NCI-H1092 treated with DMSO at 0.1 percent for 48 hours (cell line): ENCODE results near the gene HILPDA.

Experiments used
- DNase-seq: peaks from one replicate; lab custom pipeline; 2025; lab: John Stamatoyannopoulos, UW

The HILPDA gene

GRCh38 chr7:128455543-128456254 is at the start of gene HILPDA:
TSS of gene HILPDA (plus strand) at chr7:128455878. CDS start at chr7:128457269, 1,391 bp downstream.
- DNase-seq = peak; percentile 92

- no peak for DNase-seq
Observed at GRCh38 chr7:128406314-128407232, 49.1 kb upstream of the HILPDA start.

- no peak for DNase-seq
Observed at GRCh38 chr7:128407233-128407589, 48.5 kb upstream of the HILPDA start.

GRCh38 chr7:128407751-128408708 is 47.6 kb upstream of the HILPDA start:
- no peak for DNase-seq

- DNase-seq = no peak
Observed at GRCh38 chr7:128408709-128409595, 46.7 kb upstream of the HILPDA start.

GRCh38 chr7:128409596-128410450 is 45.9 kb upstream of the HILPDA start, which contains the start of gene IMPDH1:
TSS of gene IMPDH1 (minus strand) at chr7:128409982. CDS start at chr7:128409901, 81 bp downstream.
- peak; percentile 73 for DNase-seq

GRCh38 chr7:128410451-128410753 is 45.3 kb upstream of the HILPDA start:
- no peak for DNase-seq

- no peak for DNase-seq
Observed at GRCh38 chr7:128415217-128415785, 40.4 kb upstream of the HILPDA start.

GRCh38 chr7:128417071-128417470 is 38.6 kb upstream of the HILPDA start:
- no peak for DNase-seq

- DNase-seq = no peak
Observed at GRCh38 chr7:128419257-128419656, 36.4 kb upstream of the HILPDA start.

GRCh38 chr7:128420773-128421172 is 34.9 kb upstream of the HILPDA start:
- DNase-seq = no peak

GRCh38 chr7:128421384-128421783 is 34.3 kb upstream of the HILPDA start:
- no peak for DNase-seq

GRCh38 chr7:128422037-128422436 is 33.6 kb upstream of the HILPDA start:
- DNase-seq = no peak

- DNase-seq = no peak
Observed at GRCh38 chr7:128422842-128423241, 32.8 kb upstream of the HILPDA start.

GRCh38 chr7:128424686-128425275 is 30.9 kb upstream of the HILPDA start:
- DNase-seq = no peak

GRCh38 chr7:128425850-128426249 is 29.8 kb upstream of the HILPDA start:
- peak; percentile 49 for DNase-seq

- peak; percentile 57 for DNase-seq
Observed at GRCh38 chr7:128427289-128427891, 28.3 kb upstream of the HILPDA start.

GRCh38 chr7:128430207-128430606 is 25.5 kb upstream of the HILPDA start:
- DNase-seq = no peak

GRCh38 chr7:128431221-128431620 is 24.5 kb upstream of the HILPDA start:
- no peak for DNase-seq
